ENCODE data around the gene AMELX. TPM values are rescaled to one million over a fixed set of nuclear protein-coding genes. Genes with fewer than 3 reads are reported as not detected.

The AMELX gene
- total RNA-seq, 1 donor from 2014 or later = not detected

DNA sequence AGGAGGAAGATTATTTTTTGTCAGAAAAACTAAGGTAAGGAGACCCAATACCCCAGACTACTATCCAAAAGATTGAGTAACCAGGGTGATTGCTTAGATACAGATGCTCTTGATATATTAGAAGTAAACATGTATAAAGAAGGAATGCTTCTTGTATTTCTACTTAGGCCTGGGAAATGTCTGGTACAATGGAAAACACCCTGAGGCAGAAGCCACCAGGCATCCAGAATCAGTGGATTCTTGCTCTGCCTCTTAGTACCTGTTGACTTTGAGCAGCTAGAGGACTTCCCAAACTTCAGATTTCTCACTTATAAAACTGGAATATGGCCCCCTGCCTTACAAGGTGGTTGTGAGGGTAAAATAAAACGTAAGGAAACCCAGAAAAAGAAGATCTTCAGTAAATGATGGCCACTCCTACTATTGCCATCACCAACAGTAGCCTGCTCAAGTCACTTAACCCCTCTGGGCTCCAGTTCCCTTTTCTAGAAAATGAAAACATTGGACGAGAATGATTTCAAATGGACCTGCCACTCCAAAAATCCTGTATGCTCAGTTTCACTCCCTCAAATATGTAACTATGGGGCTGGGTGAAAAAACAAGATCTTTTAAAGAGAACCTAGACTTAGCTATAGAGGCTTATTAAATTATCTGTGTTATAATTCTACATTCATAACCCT lies 56.6 kb downstream of the AMELX start:
- DNase-seq (ENCODE audit: low spot score) = no peak
- H3K9me3 Mint-ChIP-seq = no peaks in the 10 kb centered on the region
- H3K4me1 Mint-ChIP-seq (ENCODE audit: low read depth) = peaks cover 4% of the 10 kb centered on the region
- no peak overlapping the region for H3K27ac Mint-ChIP-seq
- H3K4me3 Mint-ChIP-seq (ENCODE audit: low read depth) = no peak overlapping the region
- H3K36me3 Mint-ChIP-seq (ENCODE audit: low read depth) = no peaks in the 10 kb centered on the region
- no peaks in the 10 kb centered on the region for H3K27me3 Mint-ChIP-seq (ENCODE audit: low read depth)
- intact Hi-C loops (cut with micrococcal nuclease) = no loop called here

Other genes starting within 250 kb of the AMELX start
- gene HCCS, start 182.1 kb upstream of the AMELX start, total RNA-seq = 24.4 and 26.1 TPM in 2 replicates